Tibial nerve (tissue), 4 donors: ENCODE measurements around the gene MXD4. TPM values are rescaled to one million over a fixed set of nuclear protein-coding genes. Genes with fewer than 3 reads are reported as not detected.

ENCODE experiments used
- DNase-seq, 2 donors: peaks; one replicate each; pipeline ENCODE4 v3.0.0-alpha.2; 2019; ENCODE audit warnings: low spot score in 2 of 2
- H3K27ac ChIP-seq, 4 donors: fragments of 200-600 bp; sonication (generic) in 3 of 4; one replicate each; pipeline ENCODE4 v1.5.1; 2017 to 2019; ENCODE audit warnings: mild to moderate bottlenecking in 1 of 4
- H3K27me3 ChIP-seq, 2 donors: fragments of 200-600 bp; sonication (generic) in 1 of 2; one replicate each; pipeline versions ENCODE4 v1.5.1 to v1.6.0; 2017 to 2019
- H3K36me3 ChIP-seq, 3 donors: fragments of 200-600 bp; sonication (generic); one replicate each; pipeline ENCODE4 v1.5.1; 2018 to 2019
- H3K4me1 ChIP-seq, 4 donors: fragments of 200-600 bp; sonication (generic) in 3 of 4; one replicate each; pipeline ENCODE4 v1.5.1; 2017 to 2019
- H3K4me3 ChIP-seq, 4 donors: fragments of 200-600 bp; sonication (generic) in 3 of 4; one replicate each; pipeline ENCODE4 v1.5.1; 2017 to 2019; ENCODE audit warnings: mild to moderate bottlenecking in 1 of 4, moderate library complexity in 1 of 4
- H3K9me3 ChIP-seq, 4 donors: fragments of 200-600 bp; sonication (generic) in 3 of 4; one replicate each; pipeline ENCODE4 v1.5.1; 2017 to 2019
- EP300 ChIP-seq, 2 donors: sonication (generic); formaldehyde crosslinking; IDR thresholded peaks; one replicate each; pipeline ENCODE4 v1.6.1; 2017; ENCODE audit warnings: antibody characterized with exemption in 2 of 2, mild to moderate bottlenecking in 1 of 2
- POLR2A ChIP-seq, 2 donors: fragments of 450-650 bp; IDR thresholded peaks; one replicate each; pipeline ENCODE4 v1.6.1; 2017; ENCODE audit warnings: antibody characterized with exemption in 2 of 2, mild to moderate bottlenecking in 2 of 2, moderate library complexity in 2 of 2
- WGBS, 2 donors: methylation state at CpG; one replicate each; pipeline ENCODE4 v1.1.5; 2018; 5-methylcytosine and 5-hydroxymethylcytosine counted together
- total RNA-seq, 4 donors: library from RNA; depleted of rRNA; stranded (reverse); fragments of >200 nt; gene quantifications; one replicate each; pipeline ENCODE4 v1.1.0, GENCODE V29; 2016
- TF ChIP-seq, protein P1 (sequence below), 5 experiments: fragments of 200-600 bp in 3 of 5; fragments of 450-650 bp in 2 of 5; sonication (generic) in 3 of 5; IDR thresholded peaks; one replicate each; pipeline ENCODE4 v1.5.1; 2016 to 2019; ENCODE audit warnings: antibody characterized with exemption in 5 of 5, mild to moderate bottlenecking in 3 of 5, moderate library complexity in 2 of 5

The MXD4 gene
- total RNA-seq, 4 donors from 2014 or later = 62.4 to 77.1 (median 62.9) TPM

DNA sequence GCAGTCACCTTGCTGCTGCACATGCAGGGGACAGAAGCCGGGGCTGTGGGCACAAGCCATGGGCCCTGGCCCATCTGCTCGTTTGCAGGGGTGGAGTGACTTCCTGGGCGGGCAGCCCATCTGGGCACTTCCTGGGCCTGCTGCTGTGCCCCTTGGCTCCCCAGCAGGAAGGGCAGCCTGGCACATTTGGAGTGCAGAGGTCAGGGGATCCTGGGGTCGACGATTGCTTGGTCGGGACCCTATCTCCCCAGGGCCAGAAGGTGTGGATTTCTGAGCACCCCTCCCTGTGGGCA lies 10.9 kb upstream of the MXD4 start:
- Histone ChIP-seq H3K27ac (no peak overlapping the region), H3K36me3 (peaks cover 0 to 46% (median 0%) of the 10 kb centered on the region in 3 donors), H3K9me3 (no peaks in the 10 kb centered on the region), H3K27me3 (no peaks in the 10 kb centered on the region), H3K4me1 (no peaks in the 10 kb centered on the region), H3K4me3 (no peak overlapping the region)
- DNase-seq = no peak
- TF ChIP-seq, protein P1, sequence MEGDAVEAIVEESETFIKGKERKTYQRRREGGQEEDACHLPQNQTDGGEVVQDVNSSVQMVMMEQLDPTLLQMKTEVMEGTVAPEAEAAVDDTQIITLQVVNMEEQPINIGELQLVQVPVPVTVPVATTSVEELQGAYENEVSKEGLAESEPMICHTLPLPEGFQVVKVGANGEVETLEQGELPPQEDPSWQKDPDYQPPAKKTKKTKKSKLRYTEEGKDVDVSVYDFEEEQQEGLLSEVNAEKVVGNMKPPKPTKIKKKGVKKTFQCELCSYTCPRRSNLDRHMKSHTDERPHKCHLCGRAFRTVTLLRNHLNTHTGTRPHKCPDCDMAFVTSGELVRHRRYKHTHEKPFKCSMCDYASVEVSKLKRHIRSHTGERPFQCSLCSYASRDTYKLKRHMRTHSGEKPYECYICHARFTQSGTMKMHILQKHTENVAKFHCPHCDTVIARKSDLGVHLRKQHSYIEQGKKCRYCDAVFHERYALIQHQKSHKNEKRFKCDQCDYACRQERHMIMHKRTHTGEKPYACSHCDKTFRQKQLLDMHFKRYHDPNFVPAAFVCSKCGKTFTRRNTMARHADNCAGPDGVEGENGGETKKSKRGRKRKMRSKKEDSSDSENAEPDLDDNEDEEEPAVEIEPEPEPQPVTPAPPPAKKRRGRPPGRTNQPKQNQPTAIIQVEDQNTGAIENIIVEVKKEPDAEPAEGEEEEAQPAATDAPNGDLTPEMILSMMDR (IDR thresholded peaks at IDR 0.05) = no peak
- 71 to 73% methylated on average over 5 to 6 of the region's 6 CpGs for WGBS, 2 donors

DNA sequence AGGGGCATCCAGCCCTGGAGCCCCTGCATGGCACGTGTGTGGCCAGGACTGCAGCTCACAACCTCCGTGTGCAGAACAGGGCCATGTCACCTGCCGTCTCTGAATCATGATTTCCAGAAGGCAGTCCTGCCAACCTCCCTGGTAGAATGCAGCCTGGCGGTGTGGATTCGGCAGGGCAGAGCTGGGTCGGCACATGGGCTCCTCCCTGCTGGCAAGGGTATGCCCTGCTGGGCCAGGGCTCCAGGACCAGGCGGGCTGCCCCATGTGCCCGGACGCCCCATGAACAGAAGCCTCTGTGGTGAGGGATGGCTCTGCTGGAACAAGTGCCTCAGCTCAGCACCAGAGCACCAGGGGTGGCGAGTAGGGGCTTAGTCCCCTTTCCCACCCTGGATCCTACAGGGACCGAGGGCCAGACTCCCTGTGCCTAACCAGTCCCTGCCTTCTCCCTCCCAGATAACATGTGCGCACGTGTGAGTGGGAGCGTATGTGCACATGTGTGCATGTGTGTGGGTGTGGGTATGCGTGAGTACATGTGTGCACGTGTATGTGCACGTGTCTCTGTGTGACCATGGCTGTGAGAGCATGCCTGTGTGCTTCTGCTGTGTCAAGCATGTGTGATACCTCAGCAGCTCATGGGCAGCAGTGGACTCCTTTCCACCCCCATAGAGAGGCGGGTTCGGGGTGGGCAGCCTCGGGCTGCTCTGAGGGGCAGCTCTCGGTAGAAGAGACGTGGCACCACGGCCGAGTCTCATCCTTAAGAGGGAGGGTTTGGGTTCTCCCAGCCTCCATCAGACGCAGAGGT lies 10.3 kb upstream of the MXD4 start:
- Histone ChIP-seq H3K9me3 (no peaks in the 10 kb centered on the region), H3K27ac (no peak overlapping the region), H3K4me3 (no peak overlapping the region), H3K36me3 (peaks cover 0 to 46% (median 0%) of the 10 kb centered on the region in 3 donors), H3K27me3 (no peaks in the 10 kb centered on the region), H3K4me1 (no peaks in the 10 kb centered on the region)
- DNase-seq = no peak
- 87 to 88% methylated on average over 7 to 24 of the region's 25 CpGs for WGBS, 2 donors
- TF ChIP-seq EP300 (IDR thresholded peaks at IDR 0.05) = no peak
- TF ChIP-seq POLR2A (IDR thresholded peaks at IDR 0.05) = no peak
- TF ChIP-seq, protein P1 (IDR thresholded peaks at IDR 0.05) = no peak

- 82 to 88% methylated on average over 13 to 26 of the region's 27 CpGs for WGBS, 2 donors
- H3K27me3 ChIP-seq = no peaks in the 10 kb centered on the region
- no peak for DNase-seq
Measured at GRCh38 chr4:2271279-2272025, 9.5 kb upstream of the MXD4 start.

GRCh38 chr4:2270341-2271165 lies 8.6 kb upstream of the MXD4 start:
- no peaks in the 10 kb centered on the region for H3K9me3 ChIP-seq
- H3K36me3 ChIP-seq = peaks cover 0 to 46% (median 0%) of the 10 kb centered on the region in 3 donors
- DNase-seq = no peak
- H3K27me3 ChIP-seq = no peaks in the 10 kb centered on the region
- no peak overlapping the region for H3K27ac ChIP-seq
- peaks cover 0 to 15% (median 10%) of the 10 kb centered on the region in 4 donors for H3K4me1 ChIP-seq
- WGBS, 2 donors = 79 to 81% methylated on average over 27 to 34 of the region's 34 CpGs
- no peak overlapping the region for H3K4me3 ChIP-seq
- TF ChIP-seq POLR2A (IDR thresholded peaks at IDR 0.05) (no peak), EP300 (IDR thresholded peaks at IDR 0.05) (no peak)
- TF ChIP-seq, protein P1 (IDR thresholded peaks at IDR 0.05) = no peak

More at GRCh38 chr4:2271279-2272025, 9.5 kb upstream of the MXD4 start:
- Histone ChIP-seq H3K27ac (no peak overlapping the region), H3K9me3 (no peaks in the 10 kb centered on the region), H3K36me3 (peaks cover 0 to 46% (median 0%) of the 10 kb centered on the region in 3 donors), H3K4me1 (peaks cover 0 to 6% (median 3%) of the 10 kb centered on the region in 4 donors), H3K4me3 (no peak overlapping the region)
- TF ChIP-seq, protein P1 (IDR thresholded peaks at IDR 0.05) = no peak
- TF ChIP-seq POLR2A (IDR thresholded peaks at IDR 0.05) (no peak), EP300 (IDR thresholded peaks at IDR 0.05) (no peak)
